Nucleus accumbens (tissue), 56 donors: ENCODE measurements around the gene TMEM11.
"Not testable (repeated sequence)": the region's sequence is repeated elsewhere in the genome, so short reads cannot be mapped to it uniquely, and the experiment has no call there.

ENCODE experiments used
- DNase-seq, 56 donors: peaks; one replicate each; lab custom pipeline; 2025; lab: John Stamatoyannopoulos, UW

Gene TMEM11

DNA sequence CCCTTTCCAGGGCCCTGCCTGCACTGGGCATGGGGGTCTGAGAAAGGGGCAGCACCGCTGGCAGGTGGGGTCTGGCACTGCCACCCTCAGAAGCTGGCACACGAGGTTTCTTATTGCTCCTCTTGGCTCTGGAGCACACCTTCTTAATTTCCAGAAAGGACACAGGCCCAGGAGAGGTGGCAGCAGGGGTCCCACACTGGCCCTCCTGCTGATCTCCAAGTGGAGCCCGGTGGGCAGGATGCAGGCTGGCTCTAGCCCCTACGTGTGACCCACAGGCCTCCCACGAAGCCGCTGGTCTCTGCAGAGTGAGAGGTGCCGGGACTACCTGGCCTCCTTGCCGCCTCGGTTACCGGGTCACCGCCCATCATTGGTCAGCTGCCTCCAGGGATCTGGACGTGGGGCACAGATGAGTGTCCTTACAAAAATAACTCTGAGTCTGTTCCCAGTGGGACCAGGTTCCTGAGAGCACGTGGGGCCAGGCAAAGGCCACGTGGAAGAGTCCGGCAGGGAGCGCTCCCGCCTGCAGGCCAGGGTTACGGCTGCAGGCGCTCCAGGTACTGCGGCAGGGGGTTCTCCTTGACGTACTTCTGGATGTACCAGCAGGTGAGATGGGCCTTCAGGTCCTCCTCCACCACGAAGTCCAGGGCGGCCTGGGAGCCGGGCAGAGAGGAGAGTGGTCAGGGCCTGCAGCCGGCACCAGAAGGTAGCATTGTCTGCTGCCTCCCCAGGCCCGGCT is 29.0 kb upstream of the TMEM11 start:
- DNase-seq, result no peak

DNA sequence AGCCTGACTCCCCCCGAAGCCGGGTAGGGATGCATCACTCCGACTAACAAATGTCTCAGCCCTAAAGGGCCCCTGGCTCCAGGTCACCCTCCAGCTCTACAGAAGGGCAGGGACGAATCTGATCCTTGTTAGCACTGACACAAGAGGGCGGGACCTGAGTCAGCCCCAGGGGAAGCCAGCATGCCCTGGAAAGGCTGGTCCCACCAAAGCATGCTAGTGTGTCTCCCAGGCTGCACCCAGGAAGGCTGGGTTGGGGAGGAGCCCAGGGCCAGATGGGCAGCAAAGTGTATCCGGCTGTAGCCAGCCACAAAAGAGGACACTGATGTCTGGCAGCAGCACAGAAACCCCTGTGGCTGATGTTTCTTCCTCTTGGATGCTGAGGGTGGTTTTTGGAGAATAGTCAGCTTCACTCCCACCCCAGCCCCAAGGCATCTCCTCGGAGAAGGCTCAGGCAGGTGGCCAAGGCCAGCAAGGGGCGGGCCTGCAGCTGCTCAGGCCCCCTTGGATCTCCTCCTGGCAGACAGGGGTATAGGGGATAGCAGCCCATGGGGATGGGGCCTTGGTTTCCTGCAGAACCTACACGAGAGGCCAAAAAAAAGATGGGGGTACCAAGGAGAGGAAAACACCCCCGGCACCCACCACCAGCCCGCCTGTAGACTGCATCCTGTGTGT is 28.2 kb upstream of the TMEM11 start:
- no peak for DNase-seq

DNA sequence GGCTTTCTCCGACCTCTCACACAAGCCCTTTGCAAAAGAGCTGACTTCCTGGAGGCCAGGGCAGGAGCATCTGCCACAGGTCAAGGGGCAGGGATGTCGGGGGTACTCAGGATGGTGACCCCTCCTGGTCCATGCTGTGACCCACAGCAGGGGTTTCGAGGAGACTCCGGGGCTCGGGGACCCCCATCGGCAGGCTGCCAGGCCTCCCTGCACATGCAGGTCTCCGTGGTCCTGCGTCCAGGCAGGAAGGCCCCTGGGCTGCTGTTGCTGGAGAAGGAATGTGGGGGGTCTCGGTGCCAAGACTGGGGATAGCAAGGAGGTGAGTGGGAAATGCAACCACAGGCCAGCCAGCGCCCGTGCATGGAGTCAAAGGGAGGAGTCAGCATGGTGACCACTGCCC is 27.6 kb upstream of the TMEM11 start:
- no peak for DNase-seq

DNA sequence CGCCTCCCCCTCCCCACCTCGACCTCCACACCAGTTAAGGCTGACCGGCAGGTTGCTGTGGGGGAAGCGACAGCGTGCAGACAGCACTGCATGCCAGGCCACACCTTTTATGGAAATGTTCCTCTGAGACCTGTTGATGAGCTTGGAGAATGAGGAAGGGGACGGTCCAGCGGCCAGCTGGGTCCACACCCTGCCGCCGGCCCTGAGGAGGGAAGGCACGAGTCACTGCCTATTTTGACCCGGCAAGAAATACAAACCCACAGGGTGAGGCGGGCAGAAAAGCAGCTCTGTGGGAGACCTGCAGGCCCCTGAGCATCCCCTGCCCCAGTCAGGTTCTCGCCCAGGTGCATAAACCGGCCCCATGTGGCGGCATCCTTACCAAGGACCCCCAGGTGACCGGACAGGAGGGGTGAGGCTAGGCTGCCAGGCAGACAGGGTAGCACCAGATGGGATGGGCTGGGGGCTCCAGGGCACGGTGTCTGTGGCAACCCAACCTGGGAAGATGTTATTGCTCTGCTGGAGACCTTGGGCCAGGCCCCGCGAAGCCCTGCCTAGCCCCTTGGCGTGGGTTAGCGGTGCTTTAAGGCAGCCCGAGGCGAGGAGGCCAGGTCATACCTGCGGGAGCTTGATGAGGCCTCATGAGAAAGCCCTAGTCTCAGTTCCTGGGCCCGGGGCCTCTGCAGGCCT is 26.6 kb upstream of the TMEM11 start:
- no peak for DNase-seq

DNA sequence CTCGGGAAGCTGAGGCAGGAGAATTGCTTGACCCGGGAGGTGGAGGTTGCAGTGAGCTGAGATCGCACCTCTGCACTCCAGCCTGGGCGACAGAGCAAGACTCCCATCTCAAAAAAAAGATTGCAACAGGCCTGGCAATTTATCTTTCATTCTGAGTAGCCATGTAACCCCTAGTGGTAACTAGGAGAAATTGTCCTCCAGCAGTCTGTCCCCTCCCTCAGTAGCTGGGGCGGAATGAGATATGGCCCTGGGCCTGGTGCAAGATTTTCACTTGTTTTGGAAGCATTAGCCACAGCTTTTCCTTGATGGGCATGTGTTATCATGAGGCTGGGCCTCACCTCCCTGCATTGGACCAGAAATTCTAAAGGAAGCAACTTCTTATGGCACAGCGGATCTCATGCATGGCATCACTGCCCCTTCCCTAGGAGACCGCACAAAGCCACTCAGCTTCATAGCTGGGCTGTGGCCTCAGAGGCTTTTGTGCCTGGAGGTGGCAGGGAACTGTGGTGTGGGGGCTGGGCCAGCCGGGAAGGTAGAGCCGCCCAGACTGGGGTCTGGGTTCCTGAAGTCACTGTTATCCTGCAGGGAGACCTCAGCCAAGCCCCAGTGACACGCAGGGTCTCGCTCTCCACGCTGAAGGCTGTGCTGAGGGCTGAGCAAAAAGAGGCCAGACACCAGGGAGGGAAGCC is 25.9 kb upstream of the TMEM11 start:
- DNase-seq, result no peak

DNA sequence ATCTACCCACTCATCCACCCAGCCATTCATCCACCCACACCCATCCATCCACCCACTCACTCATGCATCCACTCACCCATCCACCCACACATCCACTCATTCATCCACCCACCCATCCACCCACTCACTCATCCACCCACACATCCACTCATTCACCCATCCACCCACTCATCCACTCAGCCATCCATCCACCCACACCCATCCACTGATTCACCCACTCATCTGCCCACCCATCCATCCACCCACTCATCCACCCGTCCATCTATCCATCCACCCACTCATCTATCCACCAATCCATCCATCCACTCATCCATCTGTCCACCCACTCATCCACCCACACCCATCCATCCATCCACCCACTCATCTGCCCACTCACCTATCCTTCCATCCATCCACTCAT is 22.0 kb upstream of the TMEM11 start:
- DNase-seq, result no peak

DNA sequence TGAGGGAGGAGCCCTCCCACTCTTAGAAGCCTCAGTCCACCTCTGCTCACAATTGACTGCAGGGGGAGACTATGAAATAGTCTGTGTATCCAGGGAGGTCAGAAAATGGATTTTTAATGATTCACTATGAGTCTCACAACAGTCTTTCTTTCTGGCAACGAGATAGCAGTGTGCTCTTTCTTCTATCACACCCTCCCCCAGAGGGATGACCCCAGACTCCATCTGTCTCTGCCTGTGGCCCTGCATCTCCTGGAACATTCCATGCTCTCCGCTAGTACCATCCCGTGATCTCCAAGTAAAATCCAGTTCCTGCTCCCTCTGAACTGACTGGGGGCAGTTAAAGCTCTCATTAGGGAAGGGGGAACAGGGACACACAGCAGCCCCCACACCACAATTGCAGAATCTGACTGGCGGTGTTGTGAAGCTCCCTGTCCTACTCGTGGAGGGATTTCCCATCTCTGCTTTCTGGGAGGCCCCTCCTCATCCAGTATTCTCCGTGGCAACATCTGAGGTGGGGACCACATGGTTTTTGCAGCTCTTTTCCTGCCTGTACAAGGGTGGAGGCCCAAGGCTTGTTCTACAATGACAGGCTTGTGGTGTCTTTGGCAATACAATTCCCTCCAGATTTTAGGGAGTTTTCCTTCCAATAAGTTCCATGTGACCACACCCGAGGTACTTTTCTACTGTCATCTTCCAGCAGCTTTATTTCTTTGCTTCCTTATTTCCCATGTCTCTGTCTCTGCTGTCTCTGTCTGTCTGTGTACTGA is 19.8 kb upstream of the TMEM11 start:
- DNase-seq, result no peak

DNA sequence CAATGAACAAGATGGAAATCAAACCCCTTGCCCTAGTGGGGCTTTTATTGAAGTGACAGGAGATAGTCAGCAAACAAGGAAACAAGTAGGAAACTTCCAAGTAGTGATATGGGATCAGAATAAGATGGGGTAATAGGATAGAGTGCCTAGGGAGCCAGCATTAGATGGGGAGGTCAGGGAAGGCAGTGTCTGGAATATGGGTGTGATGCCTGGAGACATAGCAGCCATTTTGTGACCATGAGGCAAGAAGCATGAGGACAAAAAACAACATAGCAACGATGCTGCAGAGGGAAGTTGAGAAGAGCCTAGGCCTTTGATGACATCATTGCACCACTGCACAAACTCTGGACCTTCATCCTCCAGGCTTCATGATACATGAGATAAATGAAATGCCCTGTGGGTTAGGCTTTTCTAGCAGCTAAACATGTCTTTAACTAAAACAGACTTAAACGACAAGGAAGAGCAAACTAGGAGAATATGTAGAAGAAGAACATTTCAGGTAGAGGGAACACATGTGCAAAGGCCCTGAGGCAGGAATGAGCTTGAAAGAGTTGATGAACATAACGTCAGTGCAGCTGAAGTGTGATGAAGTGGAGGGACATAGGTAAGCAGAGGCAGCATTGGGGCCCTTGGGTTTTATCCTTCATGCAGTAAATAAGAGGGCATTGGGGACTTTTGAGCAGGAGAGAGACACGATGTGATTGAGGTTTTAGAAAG is 18.2 kb upstream of the TMEM11 start:
- no peak for DNase-seq

DNA sequence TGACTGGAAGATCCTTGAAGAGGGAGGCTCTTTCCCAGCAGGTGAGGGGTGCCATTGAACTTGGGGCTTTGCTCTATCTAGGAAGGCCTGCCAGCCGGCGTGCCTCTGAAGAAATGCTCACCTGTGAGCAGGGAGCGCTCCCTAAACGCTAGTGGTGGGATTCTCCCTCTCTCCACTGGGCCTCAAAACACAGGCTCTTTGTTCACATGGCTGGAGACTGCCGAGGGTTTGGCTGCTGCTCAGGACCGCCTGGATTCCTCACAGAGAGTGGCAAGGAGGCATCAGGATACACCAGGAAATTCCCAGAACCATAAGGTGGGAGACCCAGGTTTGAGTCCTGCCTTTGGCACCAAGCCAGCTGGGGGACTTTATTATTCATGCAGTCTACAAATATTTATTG is 17.6 kb upstream of the TMEM11 start:
- DNase-seq, result no peak

DNA sequence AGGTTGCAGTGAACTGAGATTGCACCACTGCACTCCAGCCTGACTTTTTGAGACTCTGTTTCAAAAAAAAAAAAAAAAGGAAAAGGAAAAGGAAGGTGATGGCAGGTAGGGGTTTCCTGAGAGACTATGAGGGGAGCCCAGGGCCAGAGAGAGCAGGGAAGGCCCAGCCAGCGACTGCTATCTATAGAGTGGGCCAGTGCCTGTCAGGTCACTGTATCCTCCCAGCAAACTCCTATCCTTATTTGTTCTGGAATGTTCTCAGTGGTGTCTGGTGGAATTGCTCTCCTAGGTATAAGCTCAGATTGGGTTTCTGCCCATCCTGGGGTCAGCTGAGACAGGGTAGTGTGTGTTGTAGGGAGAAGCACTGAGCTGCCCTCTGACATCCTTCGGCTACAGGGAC is 14.9 kb upstream of the TMEM11 start:
- DNase-seq, result no peak

DNA sequence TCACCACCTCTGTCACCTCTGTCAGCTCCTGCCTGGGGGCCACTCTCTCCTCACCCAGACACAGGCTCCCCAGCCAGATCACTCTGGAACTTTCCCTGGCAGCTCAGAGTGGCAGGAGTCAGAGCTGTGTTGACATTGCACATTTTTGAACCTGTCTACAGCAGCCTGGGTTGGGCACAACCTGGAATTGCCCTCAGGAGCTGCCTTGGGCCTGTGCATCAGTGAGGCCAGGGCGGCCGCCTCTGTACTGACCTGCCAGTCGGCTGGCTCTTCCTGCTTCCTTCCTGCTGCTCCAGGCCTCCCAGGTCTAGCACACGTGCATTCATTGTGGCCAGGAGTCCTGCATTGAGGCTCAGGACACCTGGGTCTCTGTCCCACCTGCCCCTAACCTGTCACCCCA is 14.2 kb upstream of the TMEM11 start:
- DNase-seq, result no peak

DNA sequence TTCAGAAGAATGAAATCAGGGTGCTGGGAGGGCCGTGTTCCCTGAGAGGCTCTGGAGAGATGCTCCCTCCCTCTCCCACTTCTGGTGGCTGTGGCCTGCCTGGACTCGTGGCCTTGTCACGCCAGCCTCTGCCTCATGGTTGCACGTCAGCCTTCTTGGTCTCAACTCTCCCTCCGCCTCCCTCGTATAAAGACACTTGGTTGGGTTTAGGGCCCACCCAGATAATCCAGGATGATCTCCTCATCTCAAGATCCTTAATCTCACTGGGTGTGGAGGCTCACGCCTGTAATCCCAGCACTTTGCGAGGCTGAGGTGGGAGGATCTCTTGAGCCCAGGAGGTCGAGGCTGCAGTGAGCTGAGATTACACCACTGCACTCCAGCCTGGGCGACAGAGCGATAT is 13.3 kb upstream of the TMEM11 start:
- not testable (repeated sequence) for DNase-seq

DNA sequence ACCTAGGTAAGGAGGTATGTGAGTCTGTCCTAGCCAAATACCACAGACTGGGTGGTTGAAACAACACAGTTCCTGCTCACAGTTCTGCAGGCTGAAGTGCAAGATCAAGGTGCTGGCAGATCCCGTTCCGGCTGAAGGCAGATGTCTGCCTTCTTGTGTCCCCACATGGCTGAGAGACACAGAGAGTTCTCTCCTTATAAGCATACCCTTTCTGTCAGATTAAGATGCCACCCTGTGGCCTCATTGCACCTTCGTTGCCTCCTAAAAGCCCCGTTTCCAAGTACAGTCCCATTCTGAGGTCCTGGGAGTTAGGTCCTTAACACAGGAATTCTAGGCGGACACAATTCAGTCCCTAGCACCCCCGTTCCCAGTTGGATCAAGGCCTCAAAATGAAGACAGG is 9.1 kb upstream of the TMEM11 start:
- no peak for DNase-seq

DNA sequence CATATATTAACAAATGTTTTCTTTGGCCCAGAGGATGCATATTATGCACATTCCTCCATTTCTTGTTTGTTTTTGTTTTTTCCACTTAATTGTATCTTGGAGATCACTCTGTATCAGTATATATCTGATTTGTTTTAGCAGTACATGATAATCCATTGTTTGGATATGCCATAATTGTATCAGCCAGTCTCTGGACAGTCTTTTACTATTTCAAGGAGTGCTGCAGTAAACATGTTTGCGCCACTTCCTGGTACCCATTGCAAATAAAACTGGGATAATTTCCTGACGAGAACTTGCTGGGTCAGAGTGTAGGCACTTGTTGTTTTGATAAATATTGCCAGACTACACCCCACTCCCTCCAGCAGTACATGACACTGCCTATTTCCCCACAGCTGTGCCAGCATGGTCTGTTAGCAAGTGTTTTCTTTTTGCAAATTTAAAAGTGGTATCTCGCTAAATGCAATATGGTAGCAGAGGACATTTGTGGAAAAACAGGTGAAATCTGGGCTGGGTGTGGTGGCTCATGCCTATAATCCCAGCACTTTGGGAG is 4.9 kb upstream of the TMEM11 start:
- DNase-seq, result no peak

DNA sequence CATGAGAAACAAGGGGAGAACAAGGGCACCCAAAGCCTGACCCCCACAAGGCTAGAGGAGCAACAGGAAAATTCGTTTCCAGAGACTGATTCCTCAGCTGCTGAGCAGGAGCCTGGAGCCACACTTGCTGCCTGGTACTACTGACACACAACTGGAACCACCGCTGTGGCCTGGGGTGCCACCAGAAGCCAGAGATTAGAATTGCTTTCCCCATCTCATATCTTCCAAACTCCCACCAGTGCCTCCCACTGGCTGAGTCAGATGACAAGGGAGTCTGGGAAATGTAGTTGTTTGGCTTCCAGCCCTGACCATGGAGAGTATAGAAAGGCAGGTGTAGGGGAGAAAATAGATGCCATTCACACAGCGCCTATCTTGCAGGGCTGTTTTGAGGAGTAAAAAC is 4.1 kb upstream of the TMEM11 start:
- peak in 13 of 56 donors; percentile 7 to 53 (median 25) for DNase-seq

DNA sequence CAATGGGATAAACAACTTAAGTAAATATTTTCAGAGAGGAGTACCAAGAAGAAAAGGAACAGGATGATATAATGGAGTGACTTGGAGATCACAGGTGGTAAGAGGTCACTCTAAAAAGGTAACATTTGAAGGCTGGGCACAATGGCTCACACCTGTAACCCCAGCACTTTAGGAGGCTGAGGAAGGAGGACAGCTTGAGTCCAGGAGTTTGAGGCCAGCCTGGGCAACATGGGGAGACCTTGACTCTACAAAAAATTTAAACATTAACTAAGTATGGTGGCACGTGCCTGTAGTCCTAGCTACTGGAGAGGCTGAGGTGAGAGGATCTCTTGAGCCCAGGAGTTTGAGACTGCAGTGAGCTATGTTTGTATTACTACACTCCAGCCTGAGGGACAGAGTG is 3.4 kb upstream of the TMEM11 start:
- DNase-seq, result no peak

DNA sequence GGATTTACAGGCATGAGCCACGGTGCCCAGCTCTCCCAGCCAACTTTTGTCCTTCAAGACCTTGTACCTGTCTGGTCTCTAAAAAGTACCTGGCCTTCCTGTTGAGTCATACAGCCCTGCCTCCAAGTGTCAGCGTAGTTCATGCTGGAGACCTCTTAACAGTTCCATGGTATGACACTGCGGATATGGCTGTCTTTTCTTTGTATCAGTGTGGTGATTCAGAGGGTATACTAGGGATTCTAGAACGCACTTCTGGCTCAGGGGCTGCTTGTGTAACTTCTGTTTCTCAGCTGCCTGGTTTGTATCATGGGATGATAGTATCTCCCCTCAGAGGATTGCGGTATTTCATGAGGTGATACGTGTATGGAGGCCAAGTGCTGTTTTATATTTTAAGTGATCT is 2.0 kb upstream of the TMEM11 start:
- DNase-seq, result no peak

DNA sequence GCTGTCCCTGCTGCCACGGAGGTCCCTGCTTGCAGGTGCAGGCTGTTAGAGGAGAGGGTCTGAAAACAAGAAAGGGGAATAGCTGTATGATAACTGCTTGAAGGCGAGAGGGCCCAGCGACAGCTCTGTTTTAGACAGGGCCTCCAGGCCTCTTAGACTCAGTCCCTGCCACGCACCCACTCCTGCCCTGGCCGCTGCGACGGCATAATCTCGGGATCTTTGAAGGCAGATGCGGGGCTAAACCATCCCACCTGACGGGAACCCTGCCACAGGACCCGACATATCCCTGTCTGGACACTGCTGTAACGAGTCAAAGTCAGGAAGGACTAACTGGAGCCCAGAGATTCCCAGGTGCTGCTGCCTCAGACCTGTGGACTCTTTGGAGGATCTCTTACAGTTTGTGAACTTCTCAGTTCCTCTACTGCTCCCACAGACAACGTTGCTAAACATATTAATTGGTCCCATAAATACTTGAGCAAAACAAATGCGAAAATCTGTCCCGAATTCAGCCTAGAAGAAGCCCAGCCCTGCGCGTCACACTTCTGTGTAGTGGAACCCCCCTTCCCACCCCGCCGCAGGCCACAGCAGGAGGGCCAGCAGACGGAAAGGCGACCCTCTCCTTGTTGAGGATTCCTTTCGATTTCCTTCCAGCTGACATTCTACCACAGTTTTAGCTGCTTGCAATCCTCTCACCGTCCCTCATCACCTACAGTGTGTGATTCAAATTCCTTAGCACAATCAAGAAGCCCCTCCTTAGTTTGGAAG is 998 bp upstream of the TMEM11 start:
- DNase-seq, result peak in 10 of 56 donors; percentile 37 to 72 (median 56)

DNA sequence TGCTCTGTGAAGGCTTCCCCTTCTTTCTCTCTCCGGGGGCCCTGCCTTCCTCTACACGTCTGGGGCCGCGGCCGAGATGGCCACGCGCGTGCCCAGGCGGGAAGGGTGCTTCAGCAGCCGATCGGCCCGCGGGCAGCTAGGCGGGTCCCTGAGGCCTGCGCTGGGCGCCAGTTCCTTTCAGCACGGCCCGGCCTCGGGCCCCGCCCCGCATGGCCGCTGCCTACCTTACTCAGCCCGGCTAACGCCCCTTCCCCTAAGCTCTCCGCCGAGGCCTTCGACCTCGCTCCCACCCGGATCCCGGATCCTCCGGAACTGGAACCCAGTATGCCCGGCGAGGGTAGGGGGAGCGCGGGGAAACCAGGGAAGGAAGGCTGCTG is 335 bp downstream of the TMEM11 start:
- DNase-seq, result peak in 7 of 56 donors; percentile 28 to 56 (median 43)
